ENCODE measurements around the gene TBC1D13.

DNA sequence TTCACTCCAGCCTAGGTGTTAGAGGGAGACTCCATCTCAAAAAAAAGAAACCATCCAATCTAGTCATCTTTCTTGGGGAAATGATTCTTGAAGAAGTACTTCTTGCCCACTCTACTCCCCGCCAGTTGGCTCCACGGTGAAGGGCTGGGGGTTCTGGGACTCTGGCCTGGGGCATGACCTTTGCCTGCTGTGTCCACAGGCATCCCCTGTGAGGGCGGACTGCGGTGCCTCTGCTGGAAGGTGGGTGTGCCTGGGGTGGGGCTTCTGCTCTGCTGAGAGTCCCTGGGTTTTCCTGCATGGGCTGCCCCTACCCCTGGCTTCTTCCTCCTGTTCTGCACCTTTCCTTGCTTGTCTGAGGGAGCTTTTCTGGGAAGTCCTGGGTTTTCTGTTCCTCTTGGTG is 3.5 kb downstream of the TBC1D13 start:
- TF ChIP-seq, protein P1, sequence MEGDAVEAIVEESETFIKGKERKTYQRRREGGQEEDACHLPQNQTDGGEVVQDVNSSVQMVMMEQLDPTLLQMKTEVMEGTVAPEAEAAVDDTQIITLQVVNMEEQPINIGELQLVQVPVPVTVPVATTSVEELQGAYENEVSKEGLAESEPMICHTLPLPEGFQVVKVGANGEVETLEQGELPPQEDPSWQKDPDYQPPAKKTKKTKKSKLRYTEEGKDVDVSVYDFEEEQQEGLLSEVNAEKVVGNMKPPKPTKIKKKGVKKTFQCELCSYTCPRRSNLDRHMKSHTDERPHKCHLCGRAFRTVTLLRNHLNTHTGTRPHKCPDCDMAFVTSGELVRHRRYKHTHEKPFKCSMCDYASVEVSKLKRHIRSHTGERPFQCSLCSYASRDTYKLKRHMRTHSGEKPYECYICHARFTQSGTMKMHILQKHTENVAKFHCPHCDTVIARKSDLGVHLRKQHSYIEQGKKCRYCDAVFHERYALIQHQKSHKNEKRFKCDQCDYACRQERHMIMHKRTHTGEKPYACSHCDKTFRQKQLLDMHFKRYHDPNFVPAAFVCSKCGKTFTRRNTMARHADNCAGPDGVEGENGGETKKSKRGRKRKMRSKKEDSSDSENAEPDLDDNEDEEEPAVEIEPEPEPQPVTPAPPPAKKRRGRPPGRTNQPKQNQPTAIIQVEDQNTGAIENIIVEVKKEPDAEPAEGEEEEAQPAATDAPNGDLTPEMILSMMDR (IDR thresholded peaks at IDR 0.05; ENCODE audit: insufficient read depth, low read length): no peak
- TF ChIP-seq, protein P2, sequence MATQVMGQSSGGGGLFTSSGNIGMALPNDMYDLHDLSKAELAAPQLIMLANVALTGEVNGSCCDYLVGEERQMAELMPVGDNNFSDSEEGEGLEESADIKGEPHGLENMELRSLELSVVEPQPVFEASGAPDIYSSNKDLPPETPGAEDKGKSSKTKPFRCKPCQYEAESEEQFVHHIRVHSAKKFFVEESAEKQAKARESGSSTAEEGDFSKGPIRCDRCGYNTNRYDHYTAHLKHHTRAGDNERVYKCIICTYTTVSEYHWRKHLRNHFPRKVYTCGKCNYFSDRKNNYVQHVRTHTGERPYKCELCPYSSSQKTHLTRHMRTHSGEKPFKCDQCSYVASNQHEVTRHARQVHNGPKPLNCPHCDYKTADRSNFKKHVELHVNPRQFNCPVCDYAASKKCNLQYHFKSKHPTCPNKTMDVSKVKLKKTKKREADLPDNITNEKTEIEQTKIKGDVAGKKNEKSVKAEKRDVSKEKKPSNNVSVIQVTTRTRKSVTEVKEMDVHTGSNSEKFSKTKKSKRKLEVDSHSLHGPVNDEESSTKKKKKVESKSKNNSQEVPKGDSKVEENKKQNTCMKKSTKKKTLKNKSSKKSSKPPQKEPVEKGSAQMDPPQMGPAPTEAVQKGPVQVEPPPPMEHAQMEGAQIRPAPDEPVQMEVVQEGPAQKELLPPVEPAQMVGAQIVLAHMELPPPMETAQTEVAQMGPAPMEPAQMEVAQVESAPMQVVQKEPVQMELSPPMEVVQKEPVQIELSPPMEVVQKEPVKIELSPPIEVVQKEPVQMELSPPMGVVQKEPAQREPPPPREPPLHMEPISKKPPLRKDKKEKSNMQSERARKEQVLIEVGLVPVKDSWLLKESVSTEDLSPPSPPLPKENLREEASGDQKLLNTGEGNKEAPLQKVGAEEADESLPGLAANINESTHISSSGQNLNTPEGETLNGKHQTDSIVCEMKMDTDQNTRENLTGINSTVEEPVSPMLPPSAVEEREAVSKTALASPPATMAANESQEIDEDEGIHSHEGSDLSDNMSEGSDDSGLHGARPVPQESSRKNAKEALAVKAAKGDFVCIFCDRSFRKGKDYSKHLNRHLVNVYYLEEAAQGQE (IDR thresholded peaks at IDR 0.05; ENCODE audit: insufficient replicate concordance, low read depth): no peak
- TF ChIP-seq POLR2AphosphoS5 (IDR thresholded peaks at IDR 0.05; ENCODE audit: low read depth): no peak
- TF ChIP-seq GABPA (IDR thresholded peaks at IDR 0.05; ENCODE audit: low read depth): no peak
- TF ChIP-seq SPI1 (IDR thresholded peaks at IDR 0.05; ENCODE audit: borderline replicate concordance, low read depth): no peak
